Measurements from ENCODE around the gene ZNF878. TPM values are rescaled to one million over a fixed set of nuclear protein-coding genes. Genes with fewer than 3 reads are reported as not detected.
"Not testable (repeated sequence)": the region's sequence is repeated elsewhere in the genome, so short reads cannot be mapped to it uniquely, and the experiment has no call there.

Gene ZNF878
- total RNA-seq (2014; rRNA removed; shearing (Covaris generic)) = not detected in 2 replicates
- polyA plus RNA-seq (2014; cell fraction: nucleus; rRNA removed) = not detected in 2 replicates

GRCh38 chr19:12052497-12053169 is at the start of gene ZNF878:
TSS of gene ZNF878 (minus strand) at chr19:12052961. CDS start at chr19:12052801, 160 bp downstream.
- DNase-seq (ENCODE audit: extremely low read depth, low read depth) = no peak

- DNase-seq (ENCODE audit: extremely low read depth, low read depth) = no peak
Observed at GRCh38 chr19:12098040-12098439, 45.3 kb upstream of the ZNF878 start.

GRCh38 chr19:12095111-12095790 is 42.5 kb upstream of the ZNF878 start:
- no peak for DNase-seq (ENCODE audit: extremely low read depth, low read depth)

DNA sequence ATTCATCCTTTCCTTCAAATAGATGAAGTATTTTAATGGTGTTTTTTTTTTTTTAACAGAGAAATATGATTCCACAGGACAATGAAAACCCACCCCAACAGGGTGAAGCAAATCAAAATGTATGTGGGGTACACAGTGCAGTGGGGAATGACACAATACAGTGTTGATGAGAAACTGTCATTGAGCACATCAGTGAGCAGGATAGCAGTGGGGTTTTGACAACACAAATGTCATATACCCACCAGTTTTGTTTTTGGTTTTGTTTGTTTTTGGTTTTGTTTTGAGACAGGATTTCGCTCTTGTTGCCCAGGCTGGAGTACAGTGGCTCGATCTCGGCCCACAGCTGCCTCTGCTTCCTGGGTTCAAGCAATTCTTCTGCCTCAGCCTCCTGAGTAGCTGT is 41.0 kb upstream of the ZNF878 start:
- no peak for DNase-seq (ENCODE audit: extremely low read depth, low read depth)

- DNase-seq (ENCODE audit: extremely low read depth, low read depth) = no peak
Observed at GRCh38 chr19:12092956-12093355, 40.2 kb upstream of the ZNF878 start.

GRCh38 chr19:12092065-12092867 is 39.5 kb upstream of the ZNF878 start:
- no peak for DNase-seq (ENCODE audit: extremely low read depth, low read depth)

DNA sequence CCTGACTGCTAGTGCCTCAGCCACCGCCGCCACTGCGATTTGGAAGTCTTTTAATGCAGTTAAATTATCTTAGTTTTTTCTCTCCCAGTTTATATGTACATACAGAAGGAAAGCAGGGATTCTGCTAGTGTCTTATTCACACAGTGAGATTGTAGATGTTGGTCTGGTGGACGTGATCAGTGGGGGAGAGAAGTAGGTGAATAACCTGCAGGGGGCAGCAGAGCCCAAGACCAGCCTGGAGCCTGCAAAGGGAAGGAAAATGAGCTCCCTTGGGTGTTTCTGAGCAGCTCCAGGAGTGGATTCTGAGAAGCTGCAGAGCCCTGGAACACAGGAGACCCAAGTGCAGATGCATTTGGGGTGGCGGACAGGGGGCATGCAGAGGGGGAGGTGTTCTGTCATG is 38.0 kb upstream of the ZNF878 start:
- DNase-seq (ENCODE audit: extremely low read depth, low read depth) = no peak

DNA sequence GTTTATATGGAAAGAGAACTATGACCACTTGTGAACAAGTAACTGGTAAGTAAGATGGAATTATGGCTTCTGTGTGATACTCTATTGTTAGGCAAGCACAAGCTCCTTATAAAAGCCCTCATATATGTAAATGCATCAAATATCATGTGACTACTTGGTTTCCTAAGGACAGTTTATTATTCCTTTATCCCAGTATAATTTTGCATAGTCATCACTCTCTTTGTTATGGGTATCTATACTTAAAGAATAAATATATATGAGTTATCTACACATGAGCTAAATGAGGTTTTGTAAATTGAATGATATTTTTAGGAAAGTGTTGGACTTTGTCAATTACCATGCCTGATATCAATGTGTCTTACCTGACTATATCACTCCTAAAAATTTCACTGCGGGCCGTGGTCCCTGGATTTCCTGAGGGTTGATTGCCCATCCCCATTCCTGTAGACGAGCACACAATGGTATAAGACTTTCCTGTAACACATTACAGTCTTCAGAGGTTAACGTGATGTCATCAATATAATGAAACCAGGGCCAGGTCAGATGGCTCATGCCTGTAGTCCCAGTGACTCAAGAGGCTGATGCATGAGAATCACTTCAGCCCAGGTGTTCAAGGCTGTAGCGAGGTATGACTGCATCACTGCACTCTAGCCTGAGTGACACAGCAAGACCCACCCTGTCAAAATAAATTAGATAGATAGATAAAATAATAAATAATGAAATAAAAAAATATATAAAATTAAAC is 32.5 kb upstream of the ZNF878 start:
- no peak for DNase-seq (ENCODE audit: extremely low read depth, low read depth)

DNA sequence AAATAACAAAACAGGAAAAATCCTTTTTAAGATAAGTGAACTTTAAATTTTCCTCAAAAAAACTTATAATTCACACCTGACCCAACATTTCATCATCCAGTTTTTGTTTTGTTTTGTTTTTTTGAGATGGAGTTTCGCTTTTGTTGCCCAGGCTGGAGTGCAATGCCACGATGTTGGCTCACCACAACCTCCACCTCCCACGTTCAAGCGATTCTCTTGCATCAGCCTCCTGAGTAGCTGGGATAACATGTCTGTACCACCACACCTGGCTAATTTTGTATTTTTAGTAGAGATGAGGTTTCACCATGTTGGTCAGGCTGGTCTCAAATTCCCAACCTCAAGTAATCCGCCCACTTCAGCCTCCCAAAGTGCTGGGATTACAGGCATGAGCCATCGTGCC is 30.6 kb upstream of the ZNF878 start:
- DNase-seq (ENCODE audit: extremely low read depth, low read depth) = not testable (repeated sequence)

- no peak for DNase-seq (ENCODE audit: extremely low read depth, low read depth)
Observed at GRCh38 chr19:12077375-12077774, 24.6 kb upstream of the ZNF878 start.

DNA sequence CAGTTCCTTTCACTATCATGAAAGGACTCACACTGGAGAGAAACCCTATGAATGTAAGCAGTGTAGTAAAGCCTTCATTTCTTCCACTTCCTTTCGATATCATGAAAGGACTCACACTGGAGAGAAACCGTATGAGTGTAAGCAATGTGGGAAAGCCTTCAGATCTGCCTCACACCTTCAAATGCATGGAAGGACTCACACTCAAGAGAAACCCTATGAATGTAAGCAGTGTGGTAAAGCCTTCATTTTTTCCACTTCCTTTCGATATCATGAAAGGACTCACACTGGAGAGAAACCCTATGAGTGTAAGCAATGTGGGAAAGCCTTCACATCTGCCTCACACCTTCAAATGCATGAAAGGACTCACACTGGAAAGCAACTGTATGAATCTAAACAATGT is 23.6 kb upstream of the ZNF878 start:
- DNase-seq (ENCODE audit: extremely low read depth, low read depth) = not testable (repeated sequence)

GRCh38 chr19:12075538-12076139 is 22.9 kb upstream of the ZNF878 start:
- no peak for DNase-seq (ENCODE audit: extremely low read depth, low read depth)

DNA sequence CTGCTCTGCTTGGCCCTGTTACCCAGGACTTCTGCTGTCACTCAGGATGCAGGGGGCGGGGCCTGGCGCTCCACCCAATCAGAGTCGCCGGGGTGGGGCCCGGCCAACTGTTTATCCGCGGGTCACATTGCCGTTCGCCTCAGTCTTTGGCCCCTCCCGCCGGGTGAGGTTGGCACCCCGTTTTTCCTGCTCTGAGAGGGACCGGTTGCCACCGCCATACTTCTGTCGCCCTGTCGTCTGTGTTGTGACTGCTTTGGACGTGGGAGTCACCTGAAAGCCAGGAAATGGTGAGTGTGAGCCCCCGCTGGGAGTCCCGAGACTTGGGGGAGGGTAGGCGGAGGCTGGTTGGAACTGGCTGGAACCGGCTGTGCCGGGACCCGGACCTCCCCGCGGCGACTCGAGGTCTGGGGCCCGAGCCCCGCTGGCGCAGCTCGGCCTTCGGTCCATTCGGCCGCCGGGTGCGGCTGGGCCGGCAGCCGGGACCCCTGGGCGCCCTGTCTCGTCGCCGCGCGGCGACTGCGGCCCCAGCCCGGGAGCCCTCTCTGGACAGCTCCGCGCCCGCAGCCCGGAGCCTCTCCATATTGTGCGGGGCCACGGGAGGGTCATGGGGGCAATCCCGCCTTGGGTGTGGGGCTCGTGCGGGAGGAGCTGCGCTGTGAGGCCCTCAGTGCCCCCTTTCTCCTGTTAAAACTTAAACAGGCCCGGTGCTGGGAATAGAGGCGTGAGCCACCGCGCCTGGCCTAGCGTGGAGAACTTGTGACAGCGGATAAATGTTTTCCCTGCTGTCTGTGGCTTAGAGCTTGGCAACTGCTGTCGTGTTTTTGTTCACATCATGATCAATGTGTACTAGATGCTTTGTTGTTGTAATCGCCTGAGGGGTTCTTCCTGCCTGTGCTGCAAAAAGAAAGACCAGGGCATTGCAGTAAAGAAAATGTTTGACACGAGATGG is 12.1 kb upstream of the ZNF878 start, which contains the start of gene ZNF844:
TSS of gene ZNF844 (plus strand) at position 142 of the 949 bp plus-strand sequence. CDS start at position 285, 143 bp downstream.
- no peak for DNase-seq (ENCODE audit: extremely low read depth, low read depth)

- no peak for DNase-seq (ENCODE audit: extremely low read depth, low read depth)
Observed at GRCh38 chr19:12055784-12056183, 3.0 kb upstream of the ZNF878 start.

DNA sequence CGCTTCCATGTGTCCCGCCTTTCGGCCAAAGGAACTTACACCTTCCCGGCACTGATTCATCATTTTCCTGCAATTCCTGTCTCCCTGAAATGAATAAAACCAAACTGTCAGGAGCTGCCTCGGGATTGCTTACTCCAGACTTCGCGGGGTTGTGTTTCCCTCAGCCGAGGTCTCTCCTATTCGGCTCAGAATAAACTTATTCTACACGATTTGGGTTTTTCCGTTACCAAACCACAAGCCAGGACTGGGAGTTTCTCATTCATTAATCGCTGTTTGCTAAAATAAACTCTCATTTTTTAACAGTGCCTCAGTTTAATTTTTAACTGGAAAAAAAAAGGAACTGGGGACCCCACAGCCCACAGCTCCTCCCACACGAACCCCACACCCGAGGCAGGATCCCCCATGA is 667 bp downstream of the ZNF878 start:
- no peak for DNase-seq (ENCODE audit: extremely low read depth, low read depth)

GRCh38 chr19:12047868-12048267 is 4.9 kb downstream of the ZNF878 start:
- DNase-seq (ENCODE audit: extremely low read depth, low read depth) = no peak

DNA sequence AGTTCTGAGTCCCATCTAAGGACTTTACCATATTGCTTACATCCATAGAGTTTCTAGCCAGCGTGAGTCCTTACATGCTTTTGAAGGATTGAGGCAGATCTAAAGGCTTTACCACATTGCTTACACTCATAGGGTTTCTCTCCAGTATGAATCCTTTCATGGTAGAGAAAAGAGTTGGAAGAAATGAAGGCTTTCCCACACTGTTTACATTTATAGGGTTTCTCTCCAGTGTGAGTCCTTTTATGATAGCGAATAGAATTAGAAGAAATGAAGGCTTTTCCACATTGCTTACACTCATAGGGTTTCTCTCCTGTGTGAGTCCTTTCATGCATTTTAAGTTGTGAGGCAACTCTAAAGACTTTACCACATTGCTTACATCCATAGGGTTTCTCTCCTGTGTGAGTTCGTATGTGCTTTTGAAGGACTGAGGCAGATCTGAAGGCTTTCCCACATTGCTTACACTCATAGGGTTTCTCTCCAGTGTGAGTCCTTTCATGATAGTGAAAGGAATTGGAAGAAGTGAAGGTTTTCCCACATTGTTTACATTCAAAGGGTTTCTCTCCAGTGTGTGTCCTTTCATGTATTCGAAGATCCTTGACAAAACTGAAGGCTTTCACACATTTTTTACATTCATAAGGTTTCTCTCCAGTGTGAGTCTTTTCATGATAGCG is 8.9 kb downstream of the ZNF878 start:
- DNase-seq (ENCODE audit: extremely low read depth, low read depth) = no peak

DNA sequence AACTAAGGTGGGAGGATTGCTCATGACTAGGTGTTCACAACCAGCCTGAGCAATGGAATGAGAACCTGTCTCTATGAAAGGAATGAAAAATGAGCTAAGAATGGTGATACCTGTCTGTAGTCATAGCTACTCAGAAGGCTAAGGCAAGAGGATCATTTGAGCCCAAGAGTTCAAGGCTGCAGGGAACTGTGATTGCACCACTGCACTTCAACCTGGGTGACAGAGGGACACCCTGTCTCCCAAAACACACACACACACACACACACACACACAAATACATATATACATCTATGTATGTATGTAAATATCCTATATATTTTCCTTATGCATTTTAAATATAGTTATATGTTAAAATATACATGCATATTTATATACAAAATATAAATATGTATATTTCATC is 9.9 kb downstream of the ZNF878 start:
- no peak for DNase-seq (ENCODE audit: extremely low read depth, low read depth)
